ENCODE measurements around the gene RALGAPA1. TPM values are rescaled to one million over a fixed set of nuclear protein-coding genes. Genes with fewer than 3 reads are reported as not detected.
A peak's percentile ranks its signal among the peaks of the same experiment; 100 is the strongest.

The RALGAPA1 gene
- total RNA-seq, 6 experiments from 2014 or later, result 16.2 to 23.3 (median 19.7) TPM

- no peak overlapping the region for H3K4me3 ChIP-seq
- H3K9me3 ChIP-seq, result no peaks in the 10 kb centered on the region
- no peak for TF ChIP-seq POLR2A (IDR thresholded peaks at IDR 0.05)
- TF ChIP-seq, protein P1, sequence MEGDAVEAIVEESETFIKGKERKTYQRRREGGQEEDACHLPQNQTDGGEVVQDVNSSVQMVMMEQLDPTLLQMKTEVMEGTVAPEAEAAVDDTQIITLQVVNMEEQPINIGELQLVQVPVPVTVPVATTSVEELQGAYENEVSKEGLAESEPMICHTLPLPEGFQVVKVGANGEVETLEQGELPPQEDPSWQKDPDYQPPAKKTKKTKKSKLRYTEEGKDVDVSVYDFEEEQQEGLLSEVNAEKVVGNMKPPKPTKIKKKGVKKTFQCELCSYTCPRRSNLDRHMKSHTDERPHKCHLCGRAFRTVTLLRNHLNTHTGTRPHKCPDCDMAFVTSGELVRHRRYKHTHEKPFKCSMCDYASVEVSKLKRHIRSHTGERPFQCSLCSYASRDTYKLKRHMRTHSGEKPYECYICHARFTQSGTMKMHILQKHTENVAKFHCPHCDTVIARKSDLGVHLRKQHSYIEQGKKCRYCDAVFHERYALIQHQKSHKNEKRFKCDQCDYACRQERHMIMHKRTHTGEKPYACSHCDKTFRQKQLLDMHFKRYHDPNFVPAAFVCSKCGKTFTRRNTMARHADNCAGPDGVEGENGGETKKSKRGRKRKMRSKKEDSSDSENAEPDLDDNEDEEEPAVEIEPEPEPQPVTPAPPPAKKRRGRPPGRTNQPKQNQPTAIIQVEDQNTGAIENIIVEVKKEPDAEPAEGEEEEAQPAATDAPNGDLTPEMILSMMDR (IDR thresholded peaks at IDR 0.05), result no peak
- no peak overlapping the region for H3K27ac ChIP-seq
- no peaks in the 10 kb centered on the region for H3K36me3 ChIP-seq
- peaks cover 0 to 21% (median 0%) of the 10 kb centered on the region in 4 donors for H3K4me1 ChIP-seq
- intact Hi-C loops (cut with DNase I), result no loop called here
- WGBS (ENCODE audit: insufficient coverage, low coverage, low lambda C conversion rate, missing lambda C conversion rate), result 39% methylated on average over 4 of the region's 4 CpGs
- no peak for DNase-seq
- no peak for ATAC-seq
- H3K27me3 ChIP-seq, result no peaks in the 10 kb centered on the region
These were observed 1.9 kb upstream of the RALGAPA1 start for GRCh38 chr14:35810963-35811362.

DNA sequence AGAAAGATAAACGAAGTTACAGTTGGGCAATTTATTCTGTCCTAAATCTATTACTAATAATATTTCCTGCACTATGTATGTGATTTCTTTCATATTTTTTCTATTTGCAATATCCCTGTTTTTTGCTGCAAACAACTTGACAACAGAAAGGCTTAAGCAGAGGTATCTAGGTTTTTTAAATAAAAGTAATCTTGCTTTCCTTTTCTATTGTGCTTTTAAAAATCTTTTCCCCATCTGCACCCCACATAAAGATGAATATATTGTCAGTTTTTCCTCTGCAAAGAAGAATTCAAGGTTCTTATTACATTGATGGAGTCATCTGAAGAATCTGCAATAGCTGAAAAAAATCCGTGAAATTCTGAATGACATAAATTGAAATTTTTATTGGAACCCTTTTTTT lies 502 bp upstream of the RALGAPA1 start:
- ATAC-seq (no peak), DNase-seq (no peak)
- H3K36me3 ChIP-seq, result no peaks in the 10 kb centered on the region
- H3K27me3 ChIP-seq, result no peaks in the 10 kb centered on the region
- peak overlapping the region in 2 of 3 donors; percentile 61 to 66 for H3K4me3 ChIP-seq
- 20% methylated on average over 2 of the region's 2 CpGs for WGBS (ENCODE audit: insufficient coverage, low coverage, low lambda C conversion rate, missing lambda C conversion rate)
- TF ChIP-seq, protein P1 (IDR thresholded peaks at IDR 0.05), result no peak
- TF ChIP-seq POLR2A (IDR thresholded peaks at IDR 0.05), result no peak
- H3K27ac ChIP-seq, result peak overlapping the region; percentile 86 to 88 (median 87)
- H3K4me1 ChIP-seq, result peaks cover 0 to 22% (median 0%) of the 10 kb centered on the region in 4 donors
- intact Hi-C loops (cut with DNase I), result no loop called here
- H3K9me3 ChIP-seq, result no peaks in the 10 kb centered on the region

DNA sequence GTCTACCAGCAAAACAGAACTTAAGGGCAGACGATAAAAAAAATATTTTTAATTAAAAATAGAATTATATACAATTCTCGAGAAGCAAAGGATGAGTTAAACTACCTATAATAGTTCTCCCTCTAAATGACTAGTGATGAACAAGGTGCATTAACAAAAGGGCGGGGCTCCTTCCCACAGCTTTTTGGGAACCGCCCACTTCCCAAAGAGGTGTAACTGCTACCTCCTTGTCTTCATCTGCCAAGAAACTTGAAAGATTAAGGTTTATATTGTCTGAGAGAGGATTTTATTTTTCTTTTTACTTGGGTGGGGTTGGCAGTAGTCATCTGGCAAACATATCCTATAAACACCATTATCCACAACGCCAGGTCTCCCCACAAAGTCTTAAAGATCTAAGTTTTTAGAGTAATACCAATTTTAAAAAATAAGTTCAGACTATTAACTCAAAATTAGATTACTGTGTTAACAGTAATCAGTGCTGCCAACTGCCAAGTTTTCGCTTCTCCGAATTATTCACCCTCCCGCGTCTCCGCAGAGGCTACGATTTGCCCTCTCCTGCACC lies 938 bp downstream of the RALGAPA1 start:
- no peaks in the 10 kb centered on the region for H3K36me3 ChIP-seq
- H3K27me3 ChIP-seq, result no peaks in the 10 kb centered on the region
- H3K4me3 ChIP-seq, result peak overlapping the region; percentile 51 to 66 (median 61)
- peak overlapping the region; percentile 86 to 88 (median 87) for H3K27ac ChIP-seq
- intact Hi-C loops (cut with DNase I), result no loop called here
- WGBS (ENCODE audit: insufficient coverage, low coverage, low lambda C conversion rate, missing lambda C conversion rate), result 3% methylated on average over 11 of the region's 11 CpGs
- TF ChIP-seq, protein P1 (IDR thresholded peaks at IDR 0.05), result no peak
- TF ChIP-seq POLR2A (IDR thresholded peaks at IDR 0.05), result no peak
- peak in 2 of 4 donors; percentile 4 to 28 for ATAC-seq
- H3K4me1 ChIP-seq, result peaks cover 0 to 28% (median 0%) of the 10 kb centered on the region in 4 donors
- no peak for DNase-seq
- H3K9me3 ChIP-seq, result no peaks in the 10 kb centered on the region

DNA sequence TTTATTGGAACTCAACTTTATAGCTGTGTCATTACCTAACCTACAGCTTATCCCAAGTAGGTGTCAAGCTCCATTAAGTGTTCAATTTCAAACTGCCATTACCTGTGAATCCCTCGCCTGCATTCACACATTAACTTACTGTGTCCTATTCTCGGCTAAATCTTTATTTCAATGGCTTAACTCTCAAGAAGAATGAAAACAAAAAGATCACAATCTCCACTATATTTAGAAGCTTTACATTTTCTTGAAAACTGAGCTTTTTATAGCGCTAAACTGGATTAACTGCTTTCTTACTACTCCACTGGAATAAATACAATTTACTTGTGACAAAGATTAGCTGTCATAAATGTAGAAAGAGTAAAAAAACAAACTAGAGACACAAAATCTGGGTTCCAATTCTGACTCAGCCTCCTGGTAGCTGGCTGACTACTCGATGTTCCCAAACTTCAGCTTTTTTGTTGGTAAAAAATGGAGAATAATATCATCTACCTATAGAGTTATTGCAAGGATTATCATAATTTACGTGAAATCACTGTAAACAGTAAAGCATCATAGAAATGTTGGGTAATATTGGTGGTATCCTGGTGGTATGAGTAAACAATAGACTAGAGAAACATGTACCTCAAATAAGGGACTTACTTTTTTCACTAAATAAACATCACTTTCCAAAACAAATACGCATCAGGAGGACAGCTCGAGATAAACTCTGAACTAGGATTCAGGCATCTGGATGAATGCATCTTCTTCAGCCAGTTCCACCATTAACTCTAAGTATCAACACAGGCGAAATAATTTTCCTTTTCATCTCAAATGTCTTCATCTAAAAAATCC lies 1.7 kb downstream of the RALGAPA1 start:
- no peaks in the 10 kb centered on the region for H3K9me3 ChIP-seq
- H3K4me3 ChIP-seq, result peak overlapping the region in 2 of 3 donors; percentile 61 to 66
- intact Hi-C loops (cut with DNase I), result no loop called here
- H3K27me3 ChIP-seq, result no peaks in the 10 kb centered on the region
- no peaks in the 10 kb centered on the region for H3K36me3 ChIP-seq
- peaks cover 0 to 31% (median 0%) of the 10 kb centered on the region in 4 donors for H3K4me1 ChIP-seq
- DNase-seq (no peak), ATAC-seq (peak in 1 of 4 donors; percentile 6)
- TF ChIP-seq POLR2A (IDR thresholded peaks at IDR 0.05), result no peak
- TF ChIP-seq, protein P1 (IDR thresholded peaks at IDR 0.05), result no peak
- 55% methylated on average over 8 of the region's 8 CpGs for WGBS (ENCODE audit: insufficient coverage, low coverage, low lambda C conversion rate, missing lambda C conversion rate)
- peak overlapping the region in 1 of 3 donors; percentile 39 for H3K27ac ChIP-seq

Measured in right lobe of liver (tissue), 6 donors.